HepG2 (cell line): ENCODE measurements around the gene ZFHX3. TPM values are rescaled to one million over a fixed set of nuclear protein-coding genes. Genes with fewer than 3 reads are reported as not detected.

Source experiments
- BORCS8-MEF2B ChIP-seq: sonication (generic); formaldehyde crosslinking; IDR thresholded peaks from 2 replicates; pipeline ENCODE4 v1.8.0; 2022; ENCODE audit warnings: mild to moderate bottlenecking, missing genetic modification reagents
- CAMTA2 ChIP-seq: sonication (generic); formaldehyde crosslinking; IDR thresholded peaks from 2 replicates; pipeline ENCODE4 v1.4.0; 2020; ENCODE audit warnings: mild to moderate bottlenecking, missing genetic modification reagents, borderline replicate concordance
- CBFB ChIP-seq: sonication (generic); formaldehyde crosslinking; IDR thresholded peaks from 2 replicates; pipeline ENCODE4 v1.4.0; 2020; ENCODE audit warnings: missing genetic modification reagents
- ERF ChIP-seq: IDR thresholded peaks from 2 replicates; pipeline ENCODE4 v1.6.1; 2018; ENCODE audit warnings: missing biosample characterization, missing genetic modification reagents
- HDAC2 ChIP-seq: sonication (generic); formaldehyde crosslinking; IDR thresholded peaks from 2 replicates; pipeline ENCODE4 v1.4.0; 2020; ENCODE audit warnings: missing genetic modification reagents
- HMGXB4 ChIP-seq, 2 experiments: sonication (generic) in 1 of 2; formaldehyde crosslinking in 1 of 2; IDR thresholded peaks; 2 replicates each; pipeline versions ENCODE4 v1.4.0 to v1.6.1; 2018 to 2020; ENCODE audit warnings: missing genetic modification reagents in 2 of 2, borderline replicate concordance in 1 of 2, low read depth in 1 of 2, mild to moderate bottlenecking in 1 of 2, missing biosample characterization in 1 of 2
- ISL2 ChIP-seq: sonication (generic); formaldehyde crosslinking; IDR thresholded peaks from 2 replicates; pipeline ENCODE4 v1.5.0; 2020; ENCODE audit warnings: missing genetic modification reagents
- JUNB ChIP-seq: sonication (generic); formaldehyde crosslinking; IDR thresholded peaks from 2 replicates; pipeline ENCODE4 v1.8.0; 2022; ENCODE audit warnings: missing genetic modification reagents, mild to moderate bottlenecking, borderline replicate concordance
- KLF16 ChIP-seq, 2 experiments: sonication (generic) in 1 of 2; formaldehyde crosslinking in 1 of 2; IDR thresholded peaks; 2 replicates each; pipeline versions ENCODE4 v1.6.1 to v1.8.0; 2016 to 2023; ENCODE audit warnings: missing genetic modification reagents in 2 of 2, missing compliant biosample characterization in 1 of 2
- MAF1 ChIP-seq: sonication (generic); formaldehyde crosslinking; IDR thresholded peaks from 2 replicates; pipeline ENCODE4 v1.5.0; 2020; ENCODE audit warnings: missing genetic modification reagents, borderline replicate concordance
- MED13 ChIP-seq: sonication (generic); formaldehyde crosslinking; IDR thresholded peaks from 2 replicates; pipeline ENCODE4 v1.5.0; 2020; ENCODE audit warnings: missing genetic modification reagents
- NAIF1 ChIP-seq: sonication (generic); formaldehyde crosslinking; IDR thresholded peaks from 2 replicates; pipeline ENCODE4 v1.5.0; 2020; ENCODE audit warnings: mild to moderate bottlenecking, missing genetic modification reagents, borderline replicate concordance
- NFE2L2 ChIP-seq: fragments of 150-350 bp; IDR thresholded peaks from 2 replicates; pipeline ENCODE4 v1.6.1; 2014; ENCODE audit warnings: low read length
- NR1H2 ChIP-seq: sonication (generic); formaldehyde crosslinking; IDR thresholded peaks from 2 replicates; pipeline ENCODE4 v1.8.1; 2022; ENCODE audit warnings: low read depth, missing genetic modification reagents, borderline replicate concordance
- REXO4 ChIP-seq: sonication (generic); formaldehyde crosslinking; IDR thresholded peaks from 2 replicates; pipeline ENCODE4 v1.8.0; 2022; ENCODE audit warnings: missing genetic modification reagents, mild to moderate bottlenecking, borderline replicate concordance
- TCF12 ChIP-seq, 2 experiments: fragments of 450-650 bp in 1 of 2; sonication (generic) in 1 of 2; formaldehyde crosslinking in 1 of 2; IDR thresholded peaks; 2 replicates each; pipeline versions ENCODE4 v1.6.1 to v1.8.0; 2017 to 2022; ENCODE audit warnings: antibody characterized with exemption in 1 of 2, mild to moderate bottlenecking in 1 of 2, missing genetic modification reagents in 1 of 2, moderate library complexity in 1 of 2
- TFDP1 ChIP-seq: IDR thresholded peaks from 2 replicates; pipeline ENCODE4 v1.6.1; 2016; ENCODE audit warnings: missing compliant biosample characterization, missing genetic modification reagents, borderline replicate concordance
- YEATS2 ChIP-seq: sonication (generic); formaldehyde crosslinking; IDR thresholded peaks from 2 replicates; pipeline ENCODE4 v1.4.0; 2020; ENCODE audit warnings: missing genetic modification reagents, borderline replicate concordance
- ZBTB20 ChIP-seq: sonication (generic); formaldehyde crosslinking; IDR thresholded peaks from 2 replicates; pipeline ENCODE4 v1.8.1; 2023; ENCODE audit warnings: missing genetic modification reagents, low read depth, mild to moderate bottlenecking, borderline replicate concordance
- ZFP36L1 ChIP-seq: sonication (generic); formaldehyde crosslinking; IDR thresholded peaks from 2 replicates; pipeline ENCODE4 v1.8.0; 2022; ENCODE audit warnings: mild to moderate bottlenecking, missing genetic modification reagents, moderate library complexity
- ZFP41 ChIP-seq: sonication (generic); formaldehyde crosslinking; IDR thresholded peaks from 2 replicates; pipeline ENCODE4 v1.4.0; 2020; ENCODE audit warnings: mild to moderate bottlenecking, missing genetic modification reagents, borderline replicate concordance
- ZMYM4 ChIP-seq: sonication (generic); formaldehyde crosslinking; IDR thresholded peaks from 2 replicates; pipeline ENCODE4 v1.8.1; 2023; ENCODE audit warnings: mild to moderate bottlenecking, missing genetic modification reagents
- ZNF124 ChIP-seq: sonication (generic); formaldehyde crosslinking; IDR thresholded peaks from 2 replicates; pipeline ENCODE4 v1.4.0; 2020; ENCODE audit warnings: missing genetic modification reagents
- ZNF260 ChIP-seq: sonication (generic); formaldehyde crosslinking; IDR thresholded peaks from 2 replicates; pipeline ENCODE4 v1.4.0; 2020; ENCODE audit warnings: missing genetic modification reagents, low read depth, mild to moderate bottlenecking, borderline replicate concordance
- ZNF274 ChIP-seq: sonication (generic); formaldehyde crosslinking; IDR thresholded peaks from 2 replicates; pipeline ENCODE4 v1.5.1; 2020; ENCODE audit warnings: mild to moderate bottlenecking, missing genetic modification reagents
- ZNF569 ChIP-seq: sonication (generic); formaldehyde crosslinking; IDR thresholded peaks from 2 replicates; pipeline ENCODE4 v1.5.0; 2020; ENCODE audit warnings: mild to moderate bottlenecking, missing genetic modification reagents, moderate library complexity, borderline replicate concordance
- ZNF850 ChIP-seq: sonication (generic); formaldehyde crosslinking; conservative IDR thresholded peaks from 2 replicates; pipeline ENCODE4 v1.9.0; 2021; ENCODE audit warnings: mild to moderate bottlenecking, missing genetic modification reagents
- polyA plus RNA-seq, 8 experiments: library from polyadenylated mRNA; depleted of rRNA in 3 of 8; stranded (reverse) in 7 of 8; unstranded in 1 of 8; fragments of >200 nt; fragmentation: Illumina TruSeq in 4 of 8; extraction: Trizol in 4 of 8; gene quantifications; 2 replicates each; pipeline versions ENCODE4 v1.2.1 to v1.2.3, GENCODE V29; 2011 to 2016; ENCODE audit warnings: low read depth in 4 of 8, missing spikeins in 1 of 8, mixed read lengths in 1 of 8; ENCODE audit not compliant: insufficient read depth in 1 of 8
- total RNA-seq, 5 experiments: library from RNA; depleted of rRNA; stranded (reverse); fragments of >200 nt; fragmentation: Illumina TruSeq; extraction: Trizol; gene quantifications; 2 replicates each; pipeline ENCODE4 v1.2.3, GENCODE V29; 2016; ENCODE audit warnings: low read depth in 1 of 5

Gene ZFHX3
- total and polyA plus RNA-seq, 2 of the 13 experiments (the other 11 are each of a cell fraction or from before 2014, with no cell fraction given): 5.0 to 6.0 TPM

GRCh38 chr16:73000020-73000906, 47.7 kb downstream of the ZFHX3 start (continued):
- TF ChIP-seq HMGXB4 (CRISPR knock-in tag; IDR thresholded peaks at IDR 0.05; ENCODE audit: borderline replicate concordance in 1 of 2, low read depth in 1 of 2): peak in 1 of 2 experiments; percentile 66; a peak in 2 of 4 replicates
- peak; percentile 57 for TF ChIP-seq ISL2 (CRISPR knock-in tag)
- TF ChIP-seq MED13 (CRISPR knock-in tag): no peak
- no peak for TF ChIP-seq ZNF260
- TF ChIP-seq ZNF569 (CRISPR knock-in tag): no peak
- no peak for TF ChIP-seq NR1H2 (CRISPR knock-in tag)
- peak; percentile 54; the same call in 1 of the 2 replicates for TF ChIP-seq ERF (CRISPR knock-in tag)
- TF ChIP-seq YEATS2 (CRISPR knock-in tag): peak; percentile 39; the same call in 1 of the 2 replicates
- no peak for TF ChIP-seq REXO4
- TF ChIP-seq NAIF1 (CRISPR knock-in tag): no peak
- TF ChIP-seq HDAC2 (CRISPR knock-in tag): peak; percentile 76
- TF ChIP-seq ZBTB20: no peak
- no peak for TF ChIP-seq JUNB (CRISPR knock-in tag)
- 0 out of 4 replicates have a peak, but pooled peaks of 1 of the 2 experiments have one; percentile 41 for TF ChIP-seq KLF16 (CRISPR knock-in tag; IDR thresholded peaks at IDR 0.05)
- peak; percentile 30; the same call in 1 of the 2 replicates for TF ChIP-seq ZMYM4
- 0 out of 2 replicates have a peak, but pooled peaks have one; percentile 23 for TF ChIP-seq CAMTA2 (CRISPR knock-in tag)
- TF ChIP-seq NFE2L2: no peak
- no peak for TF ChIP-seq ZNF124 (CRISPR knock-in tag)
- no peak for TF ChIP-seq ZNF850 (CRISPR knock-in tag)
- no peak for TF ChIP-seq BORCS8-MEF2B (CRISPR knock-in tag)
- TF ChIP-seq MAF1 (CRISPR knock-in tag): no peak
- no peak for TF ChIP-seq ZFP36L1 (CRISPR knock-in tag)
- TF ChIP-seq TCF12 (IDR thresholded peaks at IDR 0.05): no peak
- TF ChIP-seq TCF12 (CRISPR knock-in tag; IDR thresholded peaks at IDR 0.05): no peak
- TF ChIP-seq TFDP1 (CRISPR knock-in tag): peak; percentile 92
- no peak for TF ChIP-seq ZNF274
- no peak for TF ChIP-seq CBFB (CRISPR knock-in tag)
- TF ChIP-seq ZFP41 (CRISPR knock-in tag): no peak
